Urinary bladder (tissue), 4 donors: ENCODE data around the gene GINS2. TPM values are rescaled to one million over a fixed set of nuclear protein-coding genes. Genes with fewer than 3 reads are reported as not detected.

Experiments used
- DNase-seq: peaks from one replicate; pipeline ENCODE4 v3.0.0-alpha.2; 2015; ENCODE audit errors: extremely low spot score
- H3K27ac ChIP-seq: one replicate; pipeline ENCODE4 v1.5.1; 2013; ENCODE audit warnings: low read depth, mild to moderate bottlenecking, moderate library complexity
- H3K36me3 ChIP-seq: one replicate; pipeline ENCODE4 v1.6.1; 2013; ENCODE audit warnings: mild to moderate bottlenecking, moderate library complexity; ENCODE audit not compliant: insufficient read depth
- H3K4me1 ChIP-seq: one replicate; pipeline ENCODE4 v1.6.1; 2013; ENCODE audit warnings: mild to moderate bottlenecking, moderate library complexity; ENCODE audit not compliant: insufficient read depth
- H3K4me3 ChIP-seq: one replicate; pipeline ENCODE4 v1.5.1; 2013; ENCODE audit warnings: low read depth, low read length
- WGBS: extraction: QIAGEN DNeasy Blood & Tissue Kit; methylation state at CpG from one replicate; pipeline ENCODE4 v1.1.7; 2013; 5-methylcytosine and 5-hydroxymethylcytosine counted together
- polyA plus RNA-seq: library from polyadenylated mRNA; stranded (reverse); fragments of 200-250 nt; gene quantifications from one replicate; pipeline ENCODE4 v1.2.3, GENCODE V29; 2013
- total RNA-seq: library from RNA; depleted of rRNA; stranded (reverse); fragments of >200 nt; gene quantifications from one replicate; pipeline ENCODE4 v1.2.3, GENCODE V29; 2014
- donor health status: healthy with polysubstance abuse.
- donor health status: healthy.

GINS2 gene
- total and polyA plus RNA-seq, 2 donors: 0.82 to 6.9 TPM

- H3K36me3 ChIP-seq: no peaks in the 10 kb centered on the region
- H3K4me3 ChIP-seq: no peak overlapping the region
Measured at GRCh38 chr16:85637808-85638647, 50.7 kb downstream of the GINS2 start.

GRCh38 chr16:85637061-85637807 is 51.5 kb downstream of the GINS2 start:
- no peak overlapping the region for H3K4me3 ChIP-seq
- no peaks in the 10 kb centered on the region for H3K36me3 ChIP-seq
- WGBS: 95% methylated on average over 36 of the region's 36 CpGs
- H3K4me1 ChIP-seq: no peaks in the 10 kb centered on the region
- H3K27ac ChIP-seq: no peak overlapping the region
- no peak for DNase-seq

More at GRCh38 chr16:85637808-85638647, 50.7 kb downstream of the GINS2 start:
- H3K4me1 ChIP-seq: no peaks in the 10 kb centered on the region
- 92% methylated on average over 37 of the region's 37 CpGs for WGBS
- H3K27ac ChIP-seq: no peak overlapping the region
- no peak for DNase-seq

DNA sequence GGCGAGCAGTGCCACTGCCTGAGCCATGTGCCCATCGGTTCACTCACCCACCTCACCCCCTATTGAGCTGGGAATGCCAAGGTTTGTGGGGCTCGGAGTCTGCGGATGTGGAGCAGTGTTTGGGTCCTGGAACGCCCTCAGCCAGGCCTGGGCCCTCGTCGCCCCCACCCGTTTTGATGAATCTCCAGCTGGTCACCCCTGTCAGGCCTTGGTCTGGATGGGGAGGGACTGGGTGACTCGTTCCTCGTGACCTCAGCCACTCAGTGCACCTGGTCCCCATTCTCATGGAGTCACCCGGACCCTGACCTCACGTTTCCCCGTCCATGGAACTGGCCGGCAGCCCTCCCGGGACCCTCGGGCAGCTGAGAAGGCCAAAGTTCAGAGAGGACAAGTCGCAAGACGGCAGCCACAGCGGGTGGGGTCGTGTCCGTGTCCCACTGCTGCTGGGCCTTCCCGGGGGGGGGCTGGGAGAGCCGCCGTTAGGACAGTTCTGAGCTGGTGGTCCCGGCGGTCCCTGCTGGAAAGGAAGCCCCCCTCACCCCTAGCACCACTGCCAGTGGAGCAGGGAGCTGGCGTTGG is 52.4 kb downstream of the GINS2 start:
- 90% methylated on average over 27 of the region's 27 CpGs for WGBS
- H3K4me1 ChIP-seq: no peaks in the 10 kb centered on the region
- no peak overlapping the region for H3K27ac ChIP-seq

DNA sequence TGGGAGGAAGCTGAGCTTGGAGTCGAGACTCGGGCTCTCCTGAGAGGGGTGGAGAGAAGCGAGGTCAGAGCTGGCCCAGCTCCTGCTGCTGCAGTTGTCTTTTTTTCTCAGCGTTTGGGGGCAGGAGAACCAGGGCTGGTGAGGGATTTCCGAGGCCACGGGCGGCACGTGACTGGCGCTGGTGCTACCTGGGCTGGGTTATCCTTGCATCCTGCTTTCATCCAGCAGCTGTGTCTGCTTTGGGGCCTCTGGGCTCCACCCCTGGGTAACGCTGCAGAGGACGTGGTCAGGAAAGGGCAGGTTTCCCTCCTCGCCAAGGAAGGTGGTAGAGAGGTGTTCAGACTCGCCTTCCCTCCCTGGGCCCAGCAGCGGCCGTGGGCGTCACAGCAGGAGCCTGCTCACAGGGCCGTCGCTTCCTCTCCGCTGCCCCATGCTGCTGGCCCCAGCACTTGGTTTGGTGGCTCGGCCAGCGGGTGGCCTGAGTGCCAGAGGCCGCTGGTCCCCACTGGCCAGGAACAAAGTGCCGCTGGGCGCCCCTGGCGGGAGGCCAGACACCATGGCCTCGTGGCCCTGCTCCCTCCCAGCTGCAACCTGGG is 53.1 kb downstream of the GINS2 start:
- 81% methylated on average over 26 of the region's 26 CpGs for WGBS
- H3K4me3 ChIP-seq: no peak overlapping the region
- DNase-seq: no peak
- no peak overlapping the region for H3K27ac ChIP-seq
- H3K4me1 ChIP-seq: no peaks in the 10 kb centered on the region
- no peaks in the 10 kb centered on the region for H3K36me3 ChIP-seq

More for the DNA sequence above, 52.4 kb downstream of the GINS2 start:
- DNase-seq: no peak
- no peak overlapping the region for H3K4me3 ChIP-seq
- H3K36me3 ChIP-seq: no peaks in the 10 kb centered on the region

- WGBS: 87% methylated on average over 24 of the region's 24 CpGs
- Histone ChIP-seq H3K27ac (no peak overlapping the region), H3K36me3 (no peaks in the 10 kb centered on the region), H3K4me3 (no peak overlapping the region), H3K4me1 (no peaks in the 10 kb centered on the region)
- DNase-seq: no peak
Measured at GRCh38 chr16:85634747-85635544, 53.8 kb downstream of the GINS2 start.

- Histone ChIP-seq H3K27ac (no peak overlapping the region), H3K4me3 (no peak overlapping the region), H3K4me1 (no peaks in the 10 kb centered on the region), H3K36me3 (no peaks in the 10 kb centered on the region)
- WGBS: 92% methylated on average over 35 of the region's 35 CpGs
- DNase-seq: no peak
Measured at GRCh38 chr16:85633888-85634287, 54.9 kb downstream of the GINS2 start.

- Histone ChIP-seq H3K4me1 (no peaks in the 10 kb centered on the region), H3K36me3 (no peaks in the 10 kb centered on the region), H3K4me3 (no peak overlapping the region), H3K27ac (no peak overlapping the region)
- no peak for DNase-seq
- 94% methylated on average over 15 of the region's 15 CpGs for WGBS
Measured at GRCh38 chr16:85633438-85633743, 55.4 kb downstream of the GINS2 start.

DNA sequence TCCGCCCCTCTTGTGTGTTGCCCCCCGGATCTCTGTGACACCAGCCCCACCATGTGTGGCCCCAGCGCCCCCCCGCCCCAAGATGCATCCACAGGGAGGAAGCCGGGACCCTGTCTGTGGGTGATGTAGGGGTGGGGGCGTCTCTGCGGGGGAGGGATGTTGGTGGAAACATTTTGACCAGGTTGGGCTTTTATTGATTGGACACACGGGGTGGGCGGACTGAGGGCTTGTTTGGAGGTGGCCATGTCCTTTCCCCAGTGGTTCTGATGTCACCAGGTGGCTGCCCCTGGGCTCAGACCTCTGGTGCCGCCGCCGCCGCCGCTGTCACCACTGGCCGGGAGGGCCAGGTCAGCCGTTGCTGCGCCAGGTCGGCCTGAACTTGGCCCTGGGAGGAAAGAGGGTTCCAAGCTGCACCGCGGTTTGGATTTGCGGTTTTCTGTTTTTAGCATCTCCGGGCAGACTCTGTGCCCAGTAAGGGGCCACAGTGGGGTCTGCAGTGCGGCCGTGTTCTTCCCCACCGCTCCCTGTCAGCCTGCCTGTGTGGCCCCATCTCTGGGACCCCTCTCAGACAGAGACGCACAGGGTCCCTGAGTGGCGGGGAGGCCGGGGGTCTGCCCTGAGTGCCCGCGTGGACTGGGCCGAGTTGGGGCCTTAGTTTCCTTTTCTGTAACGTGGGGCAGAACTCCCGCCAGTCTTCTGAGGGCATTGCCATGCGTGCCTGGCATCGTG is 55.9 kb downstream of the GINS2 start:
- Histone ChIP-seq H3K4me3 (no peak overlapping the region), H3K27ac (no peak overlapping the region), H3K36me3 (no peaks in the 10 kb centered on the region), H3K4me1 (no peaks in the 10 kb centered on the region)
- DNase-seq: no peak
- WGBS: 89% methylated on average over 35 of the region's 35 CpGs

GRCh38 chr16:85631802-85632393 is 56.9 kb downstream of the GINS2 start:
- 89% methylated on average over 27 of the region's 27 CpGs for WGBS
- Histone ChIP-seq H3K27ac (no peak overlapping the region), H3K4me1 (no peaks in the 10 kb centered on the region), H3K4me3 (no peak overlapping the region), H3K36me3 (no peaks in the 10 kb centered on the region)
- no peak for DNase-seq

DNA sequence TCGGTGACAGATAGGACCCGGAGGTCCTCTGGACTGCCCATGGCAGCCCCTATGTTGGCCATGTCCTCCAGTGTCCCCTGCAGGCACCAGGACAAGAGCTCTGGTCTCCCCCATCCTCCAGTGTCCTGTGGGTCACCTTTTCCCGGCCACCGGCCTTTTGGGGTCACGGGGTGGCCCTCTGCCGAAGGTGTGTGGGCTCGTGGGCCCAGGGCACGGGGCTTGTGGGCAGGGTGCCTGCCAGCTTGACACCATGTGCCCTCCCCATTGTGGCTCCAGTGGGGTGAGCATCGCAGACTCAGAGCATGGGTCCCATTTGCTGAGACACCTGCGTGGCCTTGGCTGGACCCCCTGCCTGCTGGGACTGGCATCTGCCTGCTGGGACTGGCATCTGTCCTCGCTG is 57.5 kb downstream of the GINS2 start:
- Histone ChIP-seq H3K36me3 (no peaks in the 10 kb centered on the region), H3K27ac (no peak overlapping the region)
- WGBS: 96% methylated on average over 11 of the region's 11 CpGs

GRCh38 chr16:85629853-85630252 is 58.9 kb downstream of the GINS2 start:
- Histone ChIP-seq H3K4me3 (no peak overlapping the region), H3K36me3 (no peaks in the 10 kb centered on the region), H3K27ac (no peak overlapping the region), H3K4me1 (no peaks in the 10 kb centered on the region)
- no peak for DNase-seq
- WGBS: 91% methylated on average over 5 of the region's 5 CpGs

More for the DNA sequence above, 57.5 kb downstream of the GINS2 start:
- Histone ChIP-seq H3K4me1 (no peaks in the 10 kb centered on the region), H3K4me3 (no peak overlapping the region)
- DNase-seq: no peak

DNA sequence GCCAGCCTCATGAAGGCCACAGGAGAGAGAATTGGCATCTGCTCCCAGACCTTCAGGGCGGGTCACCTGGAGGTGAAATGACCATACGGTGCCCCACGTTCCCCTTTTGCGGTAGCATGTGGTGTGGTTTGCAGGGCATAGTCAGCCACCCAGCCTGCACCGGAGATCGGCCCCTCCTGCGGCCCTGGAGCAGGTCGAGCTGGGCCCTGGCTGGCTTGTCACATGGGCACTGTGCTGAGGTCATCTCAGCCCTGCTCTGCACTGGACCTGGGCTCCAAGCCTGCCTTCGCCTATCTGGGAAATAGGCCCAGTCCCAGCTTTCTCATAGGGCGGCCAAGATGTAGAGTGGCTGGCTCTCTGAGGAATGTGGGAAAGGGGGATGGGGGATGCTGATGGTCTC is 59.4 kb downstream of the GINS2 start:
- no peaks in the 10 kb centered on the region for H3K36me3 ChIP-seq
- H3K27ac ChIP-seq: no peak overlapping the region
- no peak overlapping the region for H3K4me3 ChIP-seq
- 96% methylated on average over 10 of the region's 10 CpGs for WGBS
- H3K4me1 ChIP-seq: no peaks in the 10 kb centered on the region
- no peak for DNase-seq
